ENCODE measurements around the gene ECSIT.

The ECSIT gene

DNA sequence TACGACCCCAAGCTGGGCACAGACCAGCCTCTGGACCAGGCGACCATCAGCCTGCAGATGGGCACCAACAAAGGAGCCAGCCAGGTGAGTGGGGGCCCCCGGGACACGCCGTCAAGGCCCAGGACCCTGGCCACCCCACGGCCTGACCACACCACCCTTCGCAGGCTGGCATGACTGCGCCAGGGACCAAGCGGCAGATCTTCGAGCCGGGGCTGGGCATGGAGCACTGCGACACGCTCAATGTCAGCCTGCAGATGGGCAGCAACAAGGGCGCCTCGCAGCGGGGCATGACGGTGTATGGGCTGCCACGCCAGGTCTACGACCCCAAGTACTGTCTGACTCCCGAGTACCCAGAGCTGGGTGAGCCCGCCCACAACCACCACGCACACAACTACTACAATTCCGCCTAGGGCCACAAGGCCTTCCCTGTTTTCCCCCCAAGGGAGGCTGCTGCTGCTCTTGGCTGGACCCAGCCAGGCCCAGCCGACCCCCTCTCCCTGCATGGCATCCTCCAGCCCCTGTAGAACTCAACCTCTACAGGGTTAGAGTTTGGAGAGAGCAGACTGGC is 20.5 kb upstream of the ECSIT start:
- DNase-seq: no peak

DNA sequence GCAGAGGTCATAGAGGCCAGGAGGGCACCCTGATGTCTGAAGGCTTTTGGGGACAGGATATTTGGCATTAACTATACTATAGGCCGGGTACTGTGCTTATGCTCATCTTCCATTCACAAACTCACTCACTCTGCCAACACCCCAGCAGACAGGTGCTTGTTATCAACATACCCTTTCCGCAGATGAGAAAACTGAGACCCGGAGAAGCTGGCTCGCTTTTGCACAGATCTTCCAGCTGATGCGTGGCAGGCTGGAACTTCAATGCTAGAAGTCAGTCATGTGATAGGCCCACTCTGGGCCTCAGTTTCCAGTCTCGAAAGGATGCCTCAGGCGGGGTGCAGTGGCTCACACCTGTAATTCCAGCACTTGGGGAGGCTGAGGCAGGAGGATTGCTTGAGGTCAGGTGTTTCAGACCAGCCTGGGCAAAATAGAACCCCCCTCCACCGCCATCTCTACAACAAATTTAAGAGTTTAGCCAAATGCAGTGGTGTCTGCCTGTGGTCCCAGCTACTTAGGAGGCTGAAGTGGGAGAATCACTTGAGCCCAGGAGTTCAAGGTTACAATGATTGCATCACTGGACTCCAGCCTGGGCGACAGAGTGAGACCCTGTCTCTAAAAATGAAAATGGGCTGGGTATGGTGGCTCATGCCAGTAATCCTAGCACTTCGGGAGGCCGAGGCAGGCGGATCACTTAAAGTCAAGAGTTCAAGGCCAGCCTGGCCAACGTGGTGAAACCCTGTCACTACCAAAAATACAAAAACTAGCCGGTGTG is 19.2 kb upstream of the ECSIT start:
- DNase-seq: no peak

DNA sequence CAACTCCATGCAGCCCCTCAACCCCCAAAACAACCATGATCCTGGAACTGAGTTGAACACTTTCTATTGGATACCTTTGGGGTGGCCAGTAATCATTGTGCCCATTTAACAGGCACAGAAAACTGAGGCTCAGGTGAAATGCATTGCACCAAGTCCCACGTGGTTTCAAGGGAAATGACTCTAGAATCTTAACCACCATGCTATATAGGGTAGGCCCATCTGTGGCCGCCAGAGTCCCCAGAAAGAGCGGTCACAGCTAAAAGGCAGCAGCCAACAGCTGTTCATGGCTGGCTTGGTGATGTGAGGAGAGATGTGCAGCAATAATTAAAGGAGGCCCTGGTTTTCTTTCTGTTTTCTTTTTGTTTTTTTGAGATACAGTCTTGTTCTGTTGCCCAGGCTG is 12.3 kb upstream of the ECSIT start:
- DNase-seq: no peak

DNA sequence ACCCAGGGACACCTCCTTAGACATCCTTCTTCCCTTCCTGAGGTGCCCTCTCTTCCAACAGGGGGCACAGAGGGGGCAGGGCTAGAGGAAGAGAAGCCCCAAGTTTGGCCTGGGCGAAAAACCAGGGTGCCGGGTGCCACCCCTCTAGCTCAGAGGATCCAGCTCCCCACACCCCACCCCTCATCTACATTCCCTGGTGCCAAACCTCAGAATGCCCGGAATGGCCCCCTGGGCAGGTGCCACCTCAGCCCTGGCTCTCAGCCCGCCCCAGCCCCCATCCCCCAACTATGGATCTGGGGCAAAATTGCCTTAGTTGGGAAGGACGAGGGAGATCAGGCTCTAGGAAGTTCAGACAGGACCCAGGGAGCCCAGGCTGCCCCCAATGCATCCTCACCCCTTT is 11.7 kb upstream of the ECSIT start:
- DNase-seq: no peak

DNA sequence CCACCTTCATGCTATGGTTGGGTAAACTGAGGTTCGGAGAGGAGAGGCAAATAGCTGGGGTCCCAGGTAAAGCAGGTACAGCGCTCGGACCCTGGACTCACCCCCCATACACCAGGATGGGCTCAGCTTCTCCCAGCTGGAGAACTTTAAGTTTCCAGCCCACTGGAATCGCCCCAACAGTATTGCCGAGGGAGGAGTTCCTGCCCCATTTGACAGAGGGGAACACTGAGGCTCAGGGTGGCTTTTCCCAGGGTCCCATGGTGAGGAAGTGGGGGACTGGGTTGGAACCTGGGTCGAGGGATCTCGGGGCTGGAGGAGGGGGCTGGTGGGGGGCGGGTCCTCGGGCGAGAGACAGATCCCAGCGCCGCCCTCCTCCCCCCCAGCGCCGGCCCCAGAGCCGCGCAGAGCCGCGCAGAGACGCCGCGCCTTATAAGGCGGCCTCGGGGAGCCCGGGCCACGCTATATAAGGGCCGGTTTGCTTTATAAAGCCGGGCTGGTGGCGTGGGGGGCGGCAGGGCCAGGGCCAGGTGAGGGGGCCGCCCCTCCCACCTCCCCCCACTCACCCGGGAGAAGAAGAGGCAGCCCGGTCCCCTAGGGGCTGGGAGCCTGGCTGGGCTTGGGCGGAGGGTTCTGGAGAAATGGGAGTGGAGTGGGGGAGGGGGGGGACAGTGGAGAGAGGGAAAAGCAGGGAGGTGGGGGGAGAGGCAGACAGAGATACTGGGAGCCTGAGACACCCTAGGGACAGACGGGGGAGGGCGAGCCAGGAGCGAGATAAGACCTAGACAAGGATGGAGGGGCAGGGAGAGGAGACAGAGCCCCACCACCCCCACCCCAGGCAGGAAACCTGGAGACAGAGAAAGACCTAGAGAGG is 10.8 kb upstream of the ECSIT start:
- DNase-seq: no peak

DNA sequence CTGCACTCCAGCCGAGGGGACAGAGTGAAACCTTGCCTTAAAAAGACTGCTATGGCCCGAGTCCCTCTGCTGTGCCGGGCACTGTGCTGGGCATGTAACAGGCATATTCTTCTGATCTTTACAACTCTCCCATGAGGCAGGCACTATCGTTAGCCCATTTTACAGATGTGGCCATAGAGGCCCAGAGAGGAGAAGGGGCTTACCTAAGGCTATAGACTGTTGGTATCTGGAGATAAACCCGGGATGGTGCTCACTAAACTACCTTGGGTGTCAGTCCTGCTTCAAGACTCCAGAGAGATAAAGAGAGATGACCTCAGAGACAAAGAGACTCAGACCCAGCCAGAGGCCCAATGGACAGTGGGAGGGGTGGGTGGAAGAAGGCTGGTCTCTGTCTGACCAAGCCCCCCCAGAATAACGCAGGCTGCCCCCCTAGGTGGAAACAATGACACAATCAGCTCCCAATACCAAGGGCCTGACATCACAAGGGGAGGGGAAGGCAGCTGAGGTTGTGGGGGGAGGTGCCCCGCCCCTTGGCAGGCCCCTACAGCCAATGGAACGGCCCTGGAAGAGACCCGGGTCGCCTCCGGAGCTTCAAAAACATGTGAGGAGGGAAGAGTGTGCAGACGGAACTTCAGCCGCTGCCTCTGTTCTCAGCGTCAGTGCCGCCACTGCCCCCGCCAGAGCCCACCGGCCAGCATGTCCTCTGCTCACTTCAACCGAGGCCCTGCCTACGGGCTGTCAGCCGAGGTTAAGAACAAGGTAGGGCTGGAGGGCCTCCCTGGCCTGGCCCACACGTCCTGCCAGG is 9.5 kb upstream of the ECSIT start, which contains the start of gene CNN1:
Gene CNN1, plus strand, starts transcription at position 620 of the 805 bp plus-strand sequence. Its CDS starts 77 bp downstream, at position 697.
- no peak for DNase-seq

DNA sequence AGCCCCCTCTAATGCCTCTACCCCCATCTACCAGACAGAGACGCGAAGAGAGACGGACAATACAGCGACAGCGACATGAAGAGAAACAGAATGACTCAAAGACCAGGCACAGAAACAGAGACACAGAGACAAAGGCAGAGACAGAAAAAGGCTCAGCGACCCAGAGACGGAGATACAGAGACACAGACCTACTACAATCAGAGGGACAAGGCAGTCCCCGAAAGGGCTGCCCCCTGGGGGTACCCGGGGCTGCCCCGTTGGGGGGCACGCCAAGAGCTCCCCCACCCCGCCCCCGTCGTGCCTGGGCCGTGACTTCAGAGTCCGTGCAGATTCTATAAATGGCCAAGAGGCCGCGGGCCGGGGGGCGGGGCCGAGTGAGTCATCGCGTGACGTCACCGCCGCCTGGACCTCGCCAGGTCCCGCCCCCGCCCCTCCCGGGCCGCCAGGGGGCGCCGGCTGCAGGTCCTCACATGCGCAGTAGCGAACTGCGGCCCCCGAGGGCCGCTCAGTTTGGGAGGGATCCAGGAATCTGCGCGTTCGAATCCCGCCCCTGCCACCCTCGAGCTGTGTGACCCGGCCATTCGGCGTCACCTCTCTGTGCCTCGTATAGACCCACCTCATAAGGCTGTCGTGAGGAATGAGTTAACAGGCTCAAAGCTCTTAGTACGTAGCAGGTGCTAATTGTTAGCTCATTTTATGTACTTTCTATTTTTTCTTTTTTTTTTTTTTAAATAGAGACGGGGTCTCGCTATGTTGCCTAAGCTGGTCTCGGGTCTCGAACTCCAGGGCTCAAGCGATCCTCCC is 7.1 kb upstream of the ECSIT start:
- DNase-seq: peak; percentile 80

DNA sequence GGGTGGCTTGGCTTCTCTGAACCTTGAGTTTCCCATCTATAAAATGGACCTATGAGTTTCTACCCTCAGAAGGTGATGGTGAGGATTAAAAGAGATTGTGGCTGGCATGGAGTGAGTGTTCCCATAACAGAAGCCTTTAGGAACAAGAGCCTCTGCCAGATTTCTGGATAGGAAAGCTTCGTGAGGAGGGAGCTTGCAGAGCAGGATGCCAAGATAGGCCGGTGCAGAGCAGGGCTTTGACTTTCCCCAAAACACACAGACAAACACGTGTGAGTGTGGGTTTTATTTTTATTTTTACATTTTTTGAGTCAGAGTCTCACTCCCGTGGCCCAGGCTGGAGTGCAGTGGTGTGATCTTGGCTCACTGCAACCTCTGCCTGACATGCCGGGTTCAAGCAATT is 6.0 kb upstream of the ECSIT start:
- DNase-seq: no peak

DNA sequence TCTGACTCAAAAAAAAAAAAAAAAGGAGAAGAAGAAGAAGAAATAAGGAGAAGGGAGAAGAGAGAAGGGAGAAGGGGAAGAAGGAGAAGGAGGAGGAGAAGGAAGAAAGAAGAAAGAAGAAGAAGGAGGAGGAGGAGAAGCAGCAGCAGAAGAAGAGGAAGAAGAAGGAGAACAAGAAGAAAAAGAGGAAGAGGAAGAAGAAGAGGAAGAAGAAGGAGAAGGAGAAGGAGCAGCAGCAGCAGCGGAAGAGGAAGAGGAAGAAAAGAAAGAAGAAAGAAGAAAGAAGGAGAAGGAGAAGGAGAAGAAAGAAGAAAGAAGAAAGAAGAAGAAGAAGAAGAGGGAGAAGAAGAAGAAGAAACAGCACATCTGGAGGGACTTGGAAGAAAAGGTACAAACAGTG is 5.6 kb upstream of the ECSIT start:
- no peak for DNase-seq

DNA sequence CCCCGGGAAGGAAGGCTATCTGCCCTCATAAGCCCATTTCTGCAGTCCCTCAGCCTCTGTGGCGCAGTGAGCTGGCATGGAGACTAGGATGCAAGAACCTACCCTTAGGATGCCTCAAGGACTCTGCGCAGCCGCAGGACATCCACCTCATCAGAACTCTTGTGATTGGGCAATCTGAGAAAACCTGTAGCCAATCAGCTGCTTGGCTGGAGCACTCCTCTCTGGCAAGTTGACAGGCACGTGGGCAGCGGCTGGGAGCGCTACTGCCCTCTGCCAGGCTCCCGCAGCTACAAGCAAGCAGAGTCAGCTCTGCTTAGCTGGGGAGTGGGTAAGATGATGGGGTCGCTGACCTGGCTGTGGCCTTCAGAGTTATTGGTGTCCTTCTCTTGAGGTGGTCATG is 1.5 kb upstream of the ECSIT start:
- peak; percentile 18 for DNase-seq

DNA sequence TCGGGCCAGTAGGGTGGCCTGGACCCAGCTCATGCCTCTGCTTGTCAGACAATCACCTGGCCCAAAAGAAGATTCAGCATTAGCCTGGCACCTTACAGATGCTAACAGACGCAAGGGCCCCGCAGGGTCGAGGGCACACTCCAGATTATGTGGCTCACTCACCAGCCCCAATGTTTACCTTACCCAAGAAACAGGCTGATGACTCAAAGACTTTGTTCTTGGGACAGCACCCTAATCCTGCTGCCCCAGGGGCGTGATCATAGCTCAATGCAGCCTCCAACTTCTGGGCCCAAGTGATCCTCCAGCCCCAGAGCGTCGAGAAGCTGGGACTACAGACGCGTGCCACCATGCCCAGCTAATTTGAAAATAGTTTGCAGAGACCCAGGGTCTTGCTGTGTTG is 9.8 kb downstream of the ECSIT start:
- DNase-seq: no peak

DNA sequence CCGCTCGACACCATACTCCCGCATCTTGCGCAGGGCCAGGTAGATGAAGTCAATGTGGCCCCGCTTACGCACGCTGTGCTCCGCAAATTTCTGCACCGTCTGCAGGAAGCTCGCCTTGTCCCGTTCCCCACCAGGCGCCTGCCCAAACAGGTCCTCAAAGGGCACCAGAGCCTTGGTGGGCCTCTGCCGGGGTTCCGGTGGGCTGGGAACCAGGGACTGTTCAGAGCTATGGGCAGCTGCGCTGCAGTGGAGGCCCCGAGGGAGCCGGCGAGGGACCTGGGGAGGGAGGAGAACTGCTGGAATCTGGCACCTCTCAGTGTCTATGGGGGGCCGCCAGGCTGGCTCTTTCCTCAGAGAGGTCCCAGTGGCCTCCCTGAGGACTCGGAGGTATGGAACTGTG is 15.0 kb downstream of the ECSIT start:
- no peak for DNase-seq

DNA sequence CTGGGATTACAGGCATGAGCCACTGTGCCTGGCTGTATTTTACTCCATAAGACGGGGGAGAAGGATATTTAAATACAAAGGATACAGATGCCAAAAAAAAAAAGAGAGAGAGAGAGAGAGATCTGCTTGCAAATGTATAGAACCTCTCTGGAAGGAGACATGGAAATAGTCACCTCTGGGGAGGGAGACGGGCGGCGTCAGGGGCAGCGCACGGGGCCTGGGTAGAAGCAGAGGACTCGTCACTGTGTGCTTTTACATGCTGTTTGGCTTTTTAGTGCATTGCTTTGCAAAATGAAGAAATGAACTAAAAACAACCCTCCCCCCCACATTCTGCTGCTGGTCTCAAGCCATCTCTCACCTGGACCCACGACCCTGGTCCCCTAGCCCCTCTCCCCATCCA is 18.5 kb downstream of the ECSIT start:
- DNase-seq: no peak

DNA sequence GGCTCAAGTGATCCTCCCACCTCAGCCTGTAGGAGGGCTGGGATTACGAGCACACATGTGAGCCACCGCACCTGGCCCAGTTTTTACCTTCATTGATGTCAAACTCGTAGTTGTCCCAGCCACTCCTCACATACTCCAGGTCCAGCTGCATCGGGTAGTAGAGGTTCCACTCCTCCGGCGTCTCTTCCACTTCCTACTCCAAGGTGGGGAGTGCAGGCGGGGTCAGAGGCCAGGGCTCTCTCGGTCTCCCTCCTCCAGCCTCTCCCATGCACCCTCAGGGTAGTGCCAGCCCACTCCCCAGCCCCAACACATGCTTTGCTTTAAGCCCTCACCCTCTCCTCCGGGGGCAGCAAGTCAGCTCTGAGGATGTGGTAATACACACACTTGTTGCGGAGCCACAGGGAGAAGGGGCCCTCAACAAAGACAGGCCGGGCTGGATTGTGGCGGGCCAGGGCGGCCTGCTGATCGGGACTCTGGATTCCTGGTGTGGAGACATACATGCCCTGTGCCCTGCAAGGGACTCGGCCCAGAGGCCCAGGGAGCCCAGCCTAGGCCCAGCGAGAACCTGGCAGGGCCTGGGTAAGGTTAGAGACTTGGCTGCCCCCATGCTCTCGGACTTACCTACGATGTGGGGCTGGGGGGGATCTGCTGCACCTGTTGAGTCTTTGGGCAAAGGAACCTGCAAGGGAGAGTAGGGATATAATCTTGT is 21.4 kb downstream of the ECSIT start:
- DNase-seq: no peak

DNA sequence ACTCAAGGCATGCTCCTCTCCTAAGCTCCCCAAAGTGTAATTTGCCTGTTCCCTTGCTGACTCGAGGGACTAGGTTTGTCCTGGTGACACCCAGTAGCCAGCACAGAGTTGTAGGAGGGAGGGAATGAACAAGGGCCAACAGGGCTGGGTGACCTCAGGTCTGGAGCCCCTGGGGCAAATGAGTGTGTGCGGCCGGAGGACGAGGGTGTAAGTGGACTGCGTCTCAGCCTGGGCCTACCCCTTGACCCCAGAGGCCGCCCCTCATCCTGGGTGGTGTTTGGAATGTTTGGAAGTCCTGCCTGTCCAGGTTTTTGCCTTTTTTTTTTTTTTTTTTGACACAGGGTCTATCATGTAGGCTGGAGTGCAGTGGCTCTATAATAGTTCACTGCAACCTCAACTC is 22.0 kb downstream of the ECSIT start:
- no peak for DNase-seq

DNA sequence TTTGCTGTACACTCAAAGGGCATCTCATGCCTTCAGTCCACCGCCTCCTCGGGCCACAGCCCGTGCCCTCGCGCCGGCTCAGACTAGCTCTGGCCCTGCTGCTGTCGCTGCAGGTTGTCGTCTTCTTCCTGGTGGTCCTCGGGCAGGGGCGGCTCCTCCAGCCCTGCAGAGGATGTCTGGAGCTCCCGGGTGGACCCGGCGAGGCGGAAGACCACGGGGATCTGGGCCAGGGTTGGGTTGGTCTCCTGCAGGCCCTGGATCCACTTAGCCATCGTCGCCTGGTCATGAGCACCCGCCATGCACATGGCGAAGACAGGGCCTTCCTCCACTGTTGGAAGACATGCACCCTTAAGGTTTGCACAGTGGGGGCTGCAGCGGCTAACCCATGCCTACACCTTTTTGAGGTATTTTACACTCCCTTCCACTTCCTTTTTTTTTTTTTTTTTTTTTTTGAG is 22.8 kb downstream of the ECSIT start:
- no peak for DNase-seq

DNA sequence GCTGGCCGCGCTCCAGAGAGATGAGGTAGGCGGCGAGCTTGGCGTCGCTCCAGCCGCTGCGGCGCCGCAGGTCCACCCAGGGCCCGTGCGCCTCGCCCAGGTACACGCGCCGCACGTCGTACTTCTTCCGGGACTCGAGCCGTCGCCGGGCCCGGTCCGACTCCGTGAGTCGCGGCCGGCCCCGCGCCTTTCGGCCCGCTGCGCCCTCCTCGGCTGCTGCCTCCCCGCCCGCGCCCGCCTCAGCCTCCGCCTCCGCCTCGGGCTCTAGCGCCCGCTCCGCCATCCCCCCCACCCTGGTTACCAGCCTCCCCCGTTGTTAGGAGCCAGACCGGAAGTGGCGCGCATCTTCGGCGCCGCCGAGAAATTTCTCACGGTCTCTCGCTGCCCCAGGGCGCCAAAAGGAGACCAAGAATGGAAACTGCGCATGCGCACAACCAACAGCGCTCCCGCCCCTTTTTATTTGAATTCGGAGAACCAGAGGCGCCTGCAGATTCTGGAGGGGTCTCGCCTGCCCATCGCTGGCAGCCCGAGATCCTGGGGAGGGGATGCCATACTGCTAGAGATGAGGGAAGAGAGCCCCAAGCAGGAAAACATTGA is 23.3 kb downstream of the ECSIT start, which contains the start of gene ZNF653:
Gene ZNF653, minus strand, starts transcription at position 336 of the 597 bp plus-strand sequence. Its CDS starts 53 bp downstream, at position 283.
- peak; percentile 94 for DNase-seq

DNA sequence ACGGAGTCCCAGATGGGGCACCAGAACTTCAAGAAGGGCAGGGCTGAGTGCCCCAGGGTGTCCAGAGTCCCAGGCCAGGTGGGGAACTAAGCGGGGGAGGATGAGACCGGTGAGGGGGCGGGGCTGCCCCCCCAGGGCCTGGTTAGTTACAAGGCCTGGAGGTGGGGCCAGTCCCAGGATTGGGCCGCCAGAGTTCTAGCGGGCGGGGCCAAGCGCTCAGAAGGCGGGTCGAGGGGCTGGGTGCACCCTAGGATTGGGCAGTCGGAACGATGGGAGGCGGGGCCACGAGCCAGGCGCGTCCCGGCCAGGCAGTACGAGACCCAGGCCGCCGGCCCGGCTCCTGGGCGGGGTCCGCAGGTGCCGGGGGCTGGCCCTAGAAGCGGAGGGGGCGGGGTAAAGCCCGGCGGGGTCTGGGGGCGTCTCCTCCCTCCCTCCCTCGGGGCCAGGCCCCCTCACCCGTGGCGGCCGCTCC is 23.9 kb downstream of the ECSIT start:
- DNase-seq: peak; percentile 97

DNA sequence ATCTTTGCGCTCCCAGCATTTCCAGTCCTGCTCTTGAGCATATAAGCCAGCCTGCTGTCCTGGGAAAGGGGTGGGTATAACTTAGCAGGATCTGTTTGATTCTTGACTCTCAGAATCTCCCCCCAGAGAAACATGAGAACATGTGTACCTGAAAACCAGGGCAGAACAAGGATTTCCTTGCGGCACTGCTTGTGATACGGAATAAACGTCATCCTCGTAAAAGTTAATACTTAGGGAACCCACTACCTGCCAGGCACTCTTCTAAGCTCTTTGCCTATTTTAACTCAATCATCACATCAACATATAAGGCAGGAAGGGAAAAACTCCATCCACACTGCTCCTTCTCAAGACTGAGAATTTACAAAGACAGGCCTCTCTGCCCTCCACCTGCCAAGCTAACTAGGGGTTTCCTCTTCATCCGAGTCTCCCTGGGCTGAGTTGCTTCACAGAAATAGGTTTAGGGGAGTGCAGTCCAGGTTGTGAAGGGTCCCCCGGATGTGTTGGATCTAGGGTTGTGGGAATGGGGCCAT is 24.4 kb downstream of the ECSIT start:
- no peak for DNase-seq

DNA sequence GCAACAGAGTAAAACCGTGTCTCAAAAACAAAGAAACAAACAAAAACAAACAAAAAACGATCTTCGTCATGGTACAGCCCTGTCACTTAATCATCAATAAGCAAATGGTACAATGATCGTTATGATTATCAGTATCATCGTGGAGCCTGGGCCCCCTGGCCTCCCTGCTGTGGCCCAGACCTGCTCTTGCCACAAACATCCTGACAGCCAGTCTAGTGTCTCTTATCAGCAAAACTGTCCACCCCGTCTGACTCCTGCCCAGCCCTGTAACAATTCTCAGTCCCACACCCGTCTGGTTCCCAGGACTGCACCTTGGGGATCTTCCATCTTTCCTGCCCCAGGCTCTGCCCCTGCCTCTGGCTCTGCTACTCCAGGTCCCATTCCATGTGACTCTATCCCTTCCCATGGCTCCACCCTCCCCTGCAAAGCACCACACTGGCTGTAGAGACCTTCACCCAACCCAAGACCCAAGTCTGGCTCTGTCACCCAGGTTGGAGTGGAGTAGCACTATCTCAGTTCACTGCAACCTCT is 29.0 kb downstream of the ECSIT start:
- no peak for DNase-seq

Measured in activated CD4-positive, alpha-beta T cell treated with anti-CD3 and anti-CD28 coated beads, Interleukin-2, amount 50 U/mL, for 1 hour (primary cell).